Measurements from ENCODE around the gene APBB1IP.
"Not testable (repeated sequence)": the region's sequence is repeated elsewhere in the genome, so short reads cannot be mapped to it uniquely, and the experiment has no call there.

The APBB1IP gene, protein sequence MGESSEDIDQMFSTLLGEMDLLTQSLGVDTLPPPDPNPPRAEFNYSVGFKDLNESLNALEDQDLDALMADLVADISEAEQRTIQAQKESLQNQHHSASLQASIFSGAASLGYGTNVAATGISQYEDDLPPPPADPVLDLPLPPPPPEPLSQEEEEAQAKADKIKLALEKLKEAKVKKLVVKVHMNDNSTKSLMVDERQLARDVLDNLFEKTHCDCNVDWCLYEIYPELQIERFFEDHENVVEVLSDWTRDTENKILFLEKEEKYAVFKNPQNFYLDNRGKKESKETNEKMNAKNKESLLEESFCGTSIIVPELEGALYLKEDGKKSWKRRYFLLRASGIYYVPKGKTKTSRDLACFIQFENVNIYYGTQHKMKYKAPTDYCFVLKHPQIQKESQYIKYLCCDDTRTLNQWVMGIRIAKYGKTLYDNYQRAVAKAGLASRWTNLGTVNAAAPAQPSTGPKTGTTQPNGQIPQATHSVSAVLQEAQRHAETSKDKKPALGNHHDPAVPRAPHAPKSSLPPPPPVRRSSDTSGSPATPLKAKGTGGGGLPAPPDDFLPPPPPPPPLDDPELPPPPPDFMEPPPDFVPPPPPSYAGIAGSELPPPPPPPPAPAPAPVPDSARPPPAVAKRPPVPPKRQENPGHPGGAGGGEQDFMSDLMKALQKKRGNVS

DNA sequence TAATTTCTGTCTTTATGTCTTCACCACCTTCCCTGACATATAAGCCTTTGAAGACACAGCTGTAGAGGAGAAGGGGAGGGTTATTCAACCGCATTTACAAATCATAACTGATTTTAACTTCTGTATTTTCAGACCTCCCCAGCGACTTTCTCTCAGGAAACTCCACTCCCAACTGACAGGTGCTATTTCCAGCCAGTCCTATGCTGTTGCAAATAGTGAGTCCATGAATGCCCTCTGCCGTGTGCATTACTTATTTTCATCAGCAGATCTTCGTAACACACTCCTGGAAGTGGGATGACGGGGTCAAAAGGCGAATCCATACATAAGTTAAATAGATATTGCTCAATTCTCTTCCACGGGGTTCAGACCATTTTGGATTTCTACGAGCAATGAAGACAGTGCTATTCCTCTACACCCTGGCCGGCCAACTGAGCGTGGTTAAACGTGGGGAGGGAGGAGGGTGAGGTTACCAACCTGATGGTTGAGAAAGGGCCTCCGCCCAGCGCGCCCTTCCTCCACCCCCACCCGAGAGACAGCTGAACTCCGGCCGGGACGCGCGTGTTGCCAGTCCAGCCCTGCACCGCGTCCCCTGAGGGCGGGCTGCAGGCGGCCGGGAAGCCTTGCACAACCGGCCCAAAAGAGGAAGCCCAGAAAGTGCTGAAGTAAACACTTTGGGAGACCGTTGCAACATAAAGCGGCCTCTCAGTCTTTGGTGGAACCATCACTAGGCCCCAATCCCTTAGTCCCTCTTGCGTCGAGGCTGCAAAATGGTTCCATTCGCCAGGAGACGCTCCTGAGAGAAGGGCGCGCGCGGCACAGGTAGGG, at the start of gene APBB1IP:
Gene APBB1IP (plus strand): TSS at position 705 of the 825 bp plus-strand sequence. CDS start 53,986 bp downstream, outside the sequence.
- DNase-seq (ENCODE audit: low read depth): no peak

DNA sequence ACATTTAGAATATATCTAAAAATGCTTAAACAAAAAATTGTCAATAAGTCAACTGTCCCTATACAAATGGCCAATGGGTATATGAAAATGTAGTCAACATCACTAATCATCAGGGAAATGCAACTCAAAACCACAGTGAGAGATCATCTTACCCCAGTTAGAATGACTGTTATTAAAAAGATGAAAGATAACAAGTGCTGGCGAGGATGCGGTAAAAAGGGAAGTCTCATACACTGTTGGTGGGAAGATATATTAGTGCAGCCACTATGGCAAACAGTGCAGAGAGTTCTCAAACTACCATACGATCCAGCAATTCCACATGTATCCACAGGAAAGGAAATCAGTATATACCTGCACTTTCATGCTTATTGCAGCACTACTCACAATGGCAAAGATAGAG, 48.6 kb upstream of the APBB1IP start:
- no peak for DNase-seq (ENCODE audit: low read depth)

DNA sequence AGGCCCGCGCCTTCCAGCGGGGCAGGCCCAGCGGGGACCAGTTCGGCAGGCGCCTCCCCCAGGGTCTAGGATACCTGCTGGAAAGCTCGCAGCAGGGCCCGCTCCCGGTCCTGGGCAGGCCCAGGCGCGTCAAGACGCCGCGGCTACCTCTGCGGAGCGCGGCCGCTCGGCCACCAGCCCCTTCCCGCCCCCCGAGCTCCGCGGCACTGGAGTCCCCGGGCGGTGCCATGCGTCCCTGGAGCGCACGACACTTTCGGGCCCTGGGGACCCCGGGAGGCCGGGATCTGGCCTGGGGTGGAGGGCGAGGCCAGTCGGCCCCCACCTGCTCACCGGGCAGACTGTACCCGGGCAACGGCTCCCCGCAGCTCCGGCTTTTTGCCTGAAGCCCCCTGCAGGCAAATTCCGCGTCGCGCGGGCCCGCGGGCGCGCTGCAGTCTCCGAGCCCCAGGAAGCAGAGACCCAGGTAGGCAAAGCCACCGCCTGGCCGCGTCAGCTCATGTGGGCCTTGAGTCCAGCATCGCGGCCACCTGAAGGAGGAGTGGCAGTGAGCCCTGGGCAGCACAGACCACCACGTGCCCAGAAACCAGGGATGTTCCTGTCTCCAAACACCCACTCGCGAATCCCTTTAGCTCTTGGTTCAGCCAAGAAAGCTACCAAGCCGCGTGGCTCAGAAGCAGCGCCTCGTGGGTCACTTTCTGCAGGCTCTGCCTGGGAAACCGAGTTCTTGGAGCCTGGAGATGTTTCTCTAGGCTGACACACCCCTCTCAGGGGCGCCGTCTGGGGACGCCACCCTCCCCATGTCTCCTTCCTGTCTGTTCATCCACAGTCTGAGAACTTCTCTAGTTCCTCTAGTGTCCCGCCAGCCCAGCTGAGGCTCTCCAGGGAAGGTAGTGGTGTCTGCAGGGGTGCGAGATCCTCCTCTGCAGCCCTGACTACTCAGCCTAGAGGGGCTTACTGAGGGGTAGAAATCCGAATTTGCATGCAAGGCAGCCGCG, 46.1 kb upstream of the APBB1IP start:
- no peak for DNase-seq (ENCODE audit: low read depth)

DNA sequence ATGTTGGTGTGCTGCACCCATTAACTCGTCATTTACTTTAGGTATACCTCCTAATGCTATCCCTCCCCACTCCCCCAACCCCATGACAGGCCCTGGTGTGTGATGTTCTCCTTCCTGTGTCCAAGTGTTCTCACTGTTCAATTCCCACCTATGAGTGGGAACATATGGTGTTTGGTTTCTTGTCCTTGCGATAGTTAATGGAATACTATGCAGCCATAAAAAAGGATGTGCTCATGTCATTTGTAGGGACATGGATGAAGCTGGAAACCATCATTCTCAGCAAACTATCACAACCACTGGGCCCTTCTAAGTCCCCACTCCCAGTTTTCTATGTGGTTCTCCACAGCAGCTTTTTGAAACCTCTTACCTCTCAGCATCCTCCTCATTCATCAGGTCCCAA, 39.8 kb upstream of the APBB1IP start:
- DNase-seq (ENCODE audit: low read depth): not testable (repeated sequence)

DNA sequence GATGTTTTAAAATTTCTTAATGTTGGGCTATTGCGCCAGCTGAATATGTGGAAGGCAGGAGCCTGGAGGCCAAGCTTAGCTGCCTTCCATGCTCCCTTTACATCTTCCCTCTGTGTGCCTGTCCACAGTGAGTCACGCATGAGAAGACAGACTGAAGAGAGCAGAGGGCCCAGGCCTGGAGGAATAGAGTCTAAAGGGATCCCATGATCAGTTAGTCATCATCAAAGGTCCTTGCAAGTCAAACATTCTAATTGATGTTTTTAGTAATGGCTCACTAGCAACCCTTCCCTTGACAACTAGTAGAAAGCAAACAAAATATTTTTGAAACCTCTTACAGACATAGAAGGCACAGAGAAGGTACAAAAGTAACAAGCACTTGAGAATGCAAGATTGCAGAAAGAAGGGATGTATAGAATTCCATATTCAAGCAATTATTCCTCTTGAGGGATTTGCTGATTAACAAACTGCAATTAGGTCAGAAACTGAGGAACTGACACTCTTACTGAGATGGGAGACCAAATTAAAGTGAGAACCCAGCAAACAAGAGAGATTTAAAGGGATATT, 30.7 kb upstream of the APBB1IP start:
- DNase-seq (ENCODE audit: low read depth): no peak

DNA sequence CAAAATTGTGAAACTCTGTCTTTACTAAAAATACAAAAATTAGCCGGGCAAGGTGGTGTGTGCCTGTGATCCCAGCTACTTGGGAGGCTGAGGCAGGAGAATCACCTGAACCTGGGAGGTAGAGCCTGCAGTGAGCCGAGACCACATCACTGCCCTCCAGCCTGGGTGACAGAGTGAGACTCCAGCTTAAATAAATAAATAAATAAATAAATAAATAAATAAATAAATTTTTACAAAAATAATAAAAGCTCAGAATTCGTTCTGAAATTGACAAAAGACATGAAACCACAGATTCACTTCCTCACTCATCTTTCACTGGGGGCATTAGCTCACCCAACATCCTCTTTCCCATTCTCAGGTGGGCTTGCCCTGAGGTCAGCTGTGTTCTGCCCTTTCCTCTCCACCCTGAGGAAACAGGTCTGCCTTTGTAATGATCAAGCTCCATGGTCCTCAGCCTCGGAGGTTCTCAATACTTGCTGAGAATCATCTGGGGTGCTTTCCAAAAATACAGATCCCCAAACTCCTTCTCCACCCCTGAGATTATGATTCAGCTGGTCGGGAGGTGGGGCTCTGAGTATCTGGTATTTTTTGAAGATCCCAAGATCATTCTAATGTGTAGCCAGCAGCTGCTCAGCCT, 29.2 kb upstream of the APBB1IP start:
- no peak for DNase-seq (ENCODE audit: low read depth)

DNA sequence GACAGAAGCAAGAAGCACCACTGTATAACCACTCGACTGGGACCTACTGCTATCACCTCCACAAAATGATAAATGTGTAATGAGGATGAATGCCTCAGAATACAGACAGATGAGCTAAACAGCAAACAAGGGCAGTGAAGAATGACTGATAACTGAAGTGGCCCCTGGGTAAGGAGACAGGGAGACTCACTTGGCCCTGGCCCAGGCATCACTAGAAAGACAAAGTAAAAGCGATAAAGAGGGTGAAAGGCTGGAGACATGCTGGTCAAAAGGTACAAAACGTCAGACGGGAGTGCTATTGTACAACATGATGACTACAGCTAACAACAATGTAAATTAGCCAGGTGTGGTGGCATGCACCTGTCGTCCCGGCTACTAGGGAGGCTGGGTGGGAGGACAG, 27.8 kb upstream of the APBB1IP start:
- DNase-seq (ENCODE audit: low read depth): no peak

DNA sequence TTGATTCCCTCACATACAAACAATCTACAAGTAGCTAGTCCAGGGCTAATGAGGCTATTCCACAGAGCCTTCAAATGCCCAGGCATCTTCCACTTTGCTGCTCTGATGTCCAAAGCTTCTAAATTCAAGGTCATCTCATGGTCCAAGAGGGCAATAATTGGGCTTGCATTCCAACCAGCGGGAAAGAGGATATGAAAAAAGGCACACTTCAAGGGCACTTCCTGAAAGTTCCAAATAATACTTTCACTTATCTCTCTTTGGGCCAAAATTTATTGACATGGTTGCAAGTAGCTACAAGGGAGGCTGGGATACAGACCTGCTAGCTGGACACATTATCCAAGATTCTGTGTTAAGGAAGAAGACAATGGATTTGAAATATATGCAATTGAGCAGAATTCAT, 25.2 kb upstream of the APBB1IP start:
- DNase-seq (ENCODE audit: low read depth): no peak

DNA sequence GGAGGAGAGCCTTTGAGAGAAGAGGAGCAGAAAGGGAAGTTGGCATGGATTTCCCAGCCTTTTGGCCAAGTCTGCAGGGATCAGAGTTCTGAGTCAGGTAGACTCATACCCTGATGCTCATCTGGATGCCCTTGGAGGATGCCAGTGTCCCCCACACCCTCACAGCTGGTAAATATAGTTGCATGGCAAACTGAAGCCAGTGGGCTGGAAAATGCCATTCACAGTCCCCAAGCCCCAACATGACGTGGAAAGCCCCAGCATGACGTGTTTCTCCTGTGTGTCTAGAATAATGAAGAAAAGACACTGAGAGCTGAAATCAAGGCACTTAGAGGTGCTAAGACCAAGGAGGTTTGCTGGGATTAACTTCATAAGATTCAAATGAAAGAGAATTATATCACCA, 24.8 kb upstream of the APBB1IP start:
- DNase-seq (ENCODE audit: low read depth): no peak

DNA sequence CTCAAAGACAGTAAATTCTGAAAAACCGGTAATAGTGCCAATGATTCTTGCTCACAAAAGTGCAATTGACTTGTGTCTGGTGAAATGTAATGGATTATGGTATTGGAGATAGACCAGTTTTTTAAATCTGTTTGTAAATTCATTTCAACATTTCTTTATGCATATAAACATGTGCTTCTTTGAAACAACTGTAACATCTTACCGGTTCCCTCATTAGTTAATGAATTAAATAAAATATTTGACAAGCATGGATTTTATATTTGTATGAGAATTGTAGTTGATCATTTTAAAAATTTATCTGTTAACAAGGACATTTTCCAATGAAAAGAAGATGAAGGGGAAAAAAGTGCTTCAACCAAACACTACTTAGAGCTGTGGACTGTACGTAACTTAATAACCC, 21.0 kb upstream of the APBB1IP start:
- no peak for DNase-seq (ENCODE audit: low read depth)

DNA sequence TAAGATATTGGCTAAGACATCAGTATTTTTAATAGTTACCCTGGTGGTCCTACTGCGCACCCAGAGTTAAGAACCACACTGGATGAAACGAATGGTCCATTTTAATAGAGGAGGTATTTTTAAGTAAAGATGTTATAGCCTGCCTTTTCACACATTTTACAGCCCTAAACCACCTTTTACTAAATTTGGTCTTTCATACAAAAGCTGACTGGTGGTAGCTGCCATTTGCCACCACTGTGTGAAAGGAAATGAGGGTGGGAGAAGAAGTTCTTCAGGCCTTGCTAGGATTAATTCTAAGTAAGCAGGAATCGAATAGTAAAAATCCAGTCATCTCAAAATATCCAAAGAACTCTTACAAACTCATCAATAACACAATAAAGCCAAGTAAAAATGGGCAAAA, 15.2 kb upstream of the APBB1IP start:
- no peak for DNase-seq (ENCODE audit: low read depth)

DNA sequence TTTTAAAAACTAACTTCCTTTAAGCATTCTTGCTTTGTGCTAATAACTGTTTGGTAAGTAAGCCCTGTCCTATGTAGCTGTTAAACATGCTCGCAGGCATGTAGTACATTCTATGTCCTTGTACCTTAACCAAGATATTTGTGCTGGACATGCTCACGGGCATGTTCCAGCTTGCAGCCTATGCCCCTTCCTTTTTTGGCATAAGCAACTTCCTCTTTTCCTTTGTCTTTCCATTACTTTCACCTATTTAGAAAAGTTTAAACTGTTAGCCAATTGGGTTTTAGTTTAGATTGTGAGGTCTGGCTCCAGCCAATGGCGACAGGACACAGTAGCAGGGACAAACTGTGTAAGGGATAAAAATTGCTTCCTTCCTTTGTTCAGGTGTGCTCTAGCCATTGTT, 14.4 kb upstream of the APBB1IP start:
- no peak for DNase-seq (ENCODE audit: low read depth)

DNA sequence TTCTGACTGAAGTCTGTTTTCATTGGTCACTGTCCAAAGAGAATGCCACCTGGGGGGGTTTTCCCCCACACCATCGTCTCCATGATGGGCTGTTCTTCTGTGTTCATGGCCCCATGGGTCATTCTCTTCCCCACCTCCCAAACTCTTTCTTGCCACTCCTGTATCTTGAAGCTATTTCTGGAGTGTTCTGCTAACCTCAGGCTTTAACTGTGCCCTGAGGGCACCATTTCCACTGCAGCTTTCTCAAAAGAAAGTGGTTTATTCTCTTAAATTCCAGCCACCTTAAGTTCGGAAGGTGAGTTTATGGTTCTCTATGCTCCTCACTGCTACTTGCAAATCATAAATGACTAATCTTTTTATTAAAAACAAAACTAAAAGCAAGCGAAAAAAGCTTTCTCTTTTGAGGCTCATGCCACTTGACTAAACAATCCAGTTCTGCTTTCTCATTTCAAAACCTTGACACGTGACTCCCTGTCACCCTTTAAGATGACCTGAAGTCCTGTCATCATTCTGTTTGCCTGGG, 7.4 kb upstream of the APBB1IP start:
- DNase-seq (ENCODE audit: low read depth): no peak

DNA sequence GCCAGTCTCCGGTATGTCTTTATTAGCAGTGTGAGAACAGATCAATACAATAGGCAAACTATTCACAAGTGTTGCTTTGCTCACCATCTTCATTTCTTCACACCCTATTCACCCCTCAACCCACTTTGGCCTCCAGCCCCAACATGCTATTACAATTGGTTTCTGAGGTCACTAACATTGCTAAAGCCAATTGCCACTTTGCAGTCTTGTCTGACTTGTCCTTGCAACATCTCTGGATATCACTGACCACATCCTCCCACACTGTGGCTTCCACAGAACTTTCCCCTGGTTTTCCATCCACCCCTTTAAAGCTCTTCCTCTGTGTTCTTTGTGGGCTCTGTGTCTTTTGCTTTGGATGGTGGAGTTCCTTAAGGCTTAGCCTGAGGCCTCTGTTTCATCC, 5.2 kb upstream of the APBB1IP start:
- DNase-seq (ENCODE audit: low read depth): no peak

DNA sequence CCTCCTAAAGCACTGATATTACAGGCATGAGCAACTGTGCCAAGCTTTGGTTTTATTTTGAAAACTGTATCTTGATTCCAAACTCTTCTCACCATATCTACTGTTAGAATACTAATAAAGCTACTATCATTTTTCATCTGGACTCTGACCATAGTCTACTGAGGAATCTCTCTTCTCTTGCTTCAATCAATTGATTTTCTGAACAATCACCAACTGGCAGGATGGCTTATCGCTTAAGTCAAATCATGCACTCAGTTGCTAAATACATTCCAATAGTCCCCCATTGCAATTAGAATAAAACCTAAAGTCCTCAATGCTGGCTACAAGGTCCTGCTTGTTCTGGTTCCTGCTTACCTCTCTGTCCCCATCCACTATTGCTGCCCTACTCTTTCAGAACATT, 2.3 kb upstream of the APBB1IP start:
- no peak for DNase-seq (ENCODE audit: low read depth)

DNA sequence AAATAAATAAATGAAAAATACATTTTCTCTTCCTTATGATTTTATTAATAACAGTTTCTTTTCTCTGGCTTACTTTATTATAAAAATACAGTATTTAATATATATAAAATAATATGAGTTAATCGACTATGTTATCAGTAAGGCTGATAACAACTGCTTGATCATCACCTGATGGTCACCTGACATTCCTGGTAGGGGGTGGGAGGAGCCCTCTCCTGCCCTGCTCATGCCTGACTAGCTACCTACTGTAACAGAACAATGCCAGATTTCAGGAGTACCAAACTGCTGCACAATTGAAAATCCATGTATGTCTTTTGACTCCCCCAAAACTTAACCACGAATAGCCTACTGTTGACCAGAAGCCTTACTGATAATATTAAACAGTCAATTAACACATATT, 1.3 kb upstream of the APBB1IP start:
- no peak for DNase-seq (ENCODE audit: low read depth)

DNA sequence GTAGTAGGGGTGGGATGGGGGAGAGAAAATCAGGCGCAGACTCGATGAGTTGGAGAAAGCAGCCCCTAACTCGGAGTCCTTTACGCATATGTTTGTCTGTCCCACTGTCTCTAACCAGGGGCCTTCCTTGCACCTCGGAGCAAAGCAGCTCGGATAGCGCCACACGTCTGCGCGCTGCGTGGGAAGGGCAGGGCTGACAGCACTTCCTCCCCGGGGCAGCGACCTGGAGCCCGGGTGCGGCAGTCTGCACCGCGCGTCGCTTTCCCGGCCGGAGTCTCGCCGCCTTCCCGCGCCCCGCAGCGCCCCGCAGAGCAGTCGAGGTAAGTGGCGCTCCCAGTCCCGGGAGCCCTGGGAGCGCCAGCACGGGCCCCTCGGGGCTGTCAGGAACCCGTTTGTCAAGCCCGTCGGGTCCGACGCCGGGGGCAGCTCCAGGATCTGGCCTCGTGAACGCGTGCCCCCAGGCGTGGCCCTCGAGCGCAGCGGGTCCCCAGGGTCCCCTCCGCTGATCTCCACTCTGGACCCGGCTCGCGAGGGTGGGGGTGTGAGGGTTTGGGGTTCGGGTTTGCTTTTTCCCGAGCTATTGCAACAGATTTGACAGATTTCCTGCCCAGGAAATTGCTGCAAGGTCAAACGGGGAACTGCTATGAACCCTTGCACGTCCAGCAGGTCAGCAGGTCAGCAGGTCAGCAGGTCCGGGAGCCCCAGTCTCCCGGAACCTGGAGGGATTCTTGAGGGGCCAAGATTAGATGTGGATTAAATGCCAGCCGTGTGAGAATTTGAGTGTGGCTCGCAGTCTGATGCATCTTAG, 597 bp downstream of the APBB1IP start:
- no peak for DNase-seq (ENCODE audit: low read depth)

DNA sequence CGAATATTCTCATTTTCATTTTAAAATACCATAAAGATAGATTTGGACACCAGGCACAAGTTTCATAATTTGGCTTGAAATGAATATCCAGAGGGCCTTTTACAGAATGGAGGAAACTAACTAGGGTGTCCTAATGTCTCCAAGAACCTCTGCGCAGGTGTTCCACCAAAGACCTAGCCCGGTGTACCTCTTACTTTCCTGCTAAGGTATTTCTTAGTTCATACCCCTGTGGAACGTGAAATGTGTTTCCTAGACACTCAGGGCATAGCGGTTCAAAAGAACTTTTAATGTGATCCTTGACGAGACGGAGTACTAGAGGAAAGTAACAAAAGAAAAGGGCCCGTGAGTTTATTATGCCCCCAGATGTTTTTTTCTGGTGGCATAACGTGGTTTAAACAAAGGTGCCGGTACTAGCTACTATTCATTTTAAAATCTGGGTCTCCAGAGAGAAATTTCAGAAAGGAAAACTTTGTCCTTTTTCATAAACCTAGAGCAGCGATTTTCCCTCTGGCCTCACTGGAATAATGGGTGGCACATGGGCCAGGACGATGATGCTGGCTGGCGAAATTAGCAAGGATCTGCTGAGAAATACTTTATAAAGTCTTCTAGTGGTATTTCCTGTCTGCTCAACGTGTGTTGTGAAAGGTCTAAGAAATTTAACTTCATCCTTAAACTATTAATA, 1.4 kb downstream of the APBB1IP start:
- no peak for DNase-seq (ENCODE audit: low read depth)

DNA sequence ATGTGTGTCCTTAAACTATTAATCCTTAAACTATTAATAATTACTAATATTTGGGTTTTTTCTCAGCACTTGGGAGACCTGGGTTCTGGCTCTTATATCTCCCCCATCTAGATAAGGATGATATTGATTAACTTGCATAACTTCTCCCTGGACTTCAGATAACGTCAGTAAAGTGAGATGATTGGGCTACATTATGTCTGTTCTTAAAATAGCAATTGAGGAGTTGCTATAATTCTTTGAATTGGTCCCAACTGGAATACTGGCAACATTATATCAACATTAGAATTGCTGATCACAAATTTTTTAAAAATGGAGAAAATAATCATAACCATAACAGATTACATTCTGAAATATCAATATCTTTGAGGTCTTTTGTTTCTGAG, 1.9 kb downstream of the APBB1IP start:
- no peak for DNase-seq (ENCODE audit: low read depth)
